Measurements from ENCODE around the gene C1QBP.

C1QBP gene

GRCh38 chr17:5391678-5392077 is 47.3 kb downstream of the C1QBP start:
- no peak for DNase-seq (ENCODE audit: low read depth, low spot score)

More at GRCh38 chr17:5391678-5392077, 47.3 kb downstream of the C1QBP start:
- H3K27ac ChIP-seq, result no peak overlapping the region

Measured in epithelial cell of prostate (primary cell).